ENCODE measurements around the gene DYRK1A. TPM values are rescaled to one million over a fixed set of nuclear protein-coding genes. Genes with fewer than 3 reads are reported as not detected.
"Not testable (repeated sequence)": the region's sequence is repeated elsewhere in the genome, so short reads cannot be mapped to it uniquely, and the experiment has no call there.

Gene DYRK1A
- total RNA-seq (100 to 1,000 TPM; 113 to 149 (median 115) TPM), total RNA-seq (145 to 436 (median 349) reads per million in 29 experiments)
- total RNA-seq (2013): 139 TPM

- Histone ChIP-seq H3K4me3 (ENCODE audit: control insufficient read depth in 1 of 2, extremely low read depth in 1 of 2, low read length in 1 of 2) (peak within 1 kb of the TSS; percentile 77 to 78), H3K27ac (ENCODE audit: low read length) (peak within 1 kb of the TSS; percentile 93), H3K9me3 (no peaks in the 10 kb centered on the region), H3K4me1 (ENCODE audit: control insufficient read depth in 1 of 2, extremely low read depth in 1 of 2, insufficient read depth in 2 of 2, low read length in 2 of 2) (peaks cover 13 to 34% of the 10 kb centered on the region in 2 experiments), H3K36me3 (ENCODE audit: control insufficient read depth in 2 of 2, extremely low read depth in 1 of 2, insufficient read depth in 1 of 2, low read length in 1 of 2) (no peaks in the 10 kb centered on the region), H3K27me3 (replicated peaks in 1 of 2; ENCODE audit: control insufficient read depth in 2 of 2, extremely low read depth in 1 of 2, insufficient read depth in 2 of 2, low read length in 1 of 2) (no peaks in the 10 kb centered on the region)
- Mint-ChIP-seq H3K4me3 (peak within 1 kb of the TSS; percentile 97 to 100 (median 98)), H3K27ac (peak within 1 kb of the TSS; percentile 99 to 100), H3K36me3 (no peaks in the 10 kb centered on the region), H3K4me1 (peaks cover 42 to 49% (median 46%) of the 10 kb centered on the region in 3 donors), H3K9me3 (no peaks in the 10 kb centered on the region), H3K27me3 (no peaks in the 10 kb centered on the region)
- DNase-seq (peak; percentile 95 to 100 (median 98)), ATAC-seq (replicated peaks in 1 of 4) (peak; percentile 83 to 86 (median 85))
- ChIA-PET POLR2A (interaction anchor here in 1 of 2 donors (0.6 to 1.0 kb wide), 7 partner anchors 44 to 1193 kb away, joined by 3 to 10 read pairs (median 4); partner anchors contain the start of gene VPS26C), CTCF (interaction anchor here in 1 of 2 donors (1.6 to 2.1 kb wide), 2 partner anchors 98 to 197 kb away, joined by 5 to 6 read pairs; no protein-coding TSS in a partner anchor)
- WGBS (ENCODE audit: insufficient coverage): under 1% methylated on average over 71 of the region's 92 CpGs
These were observed at the start of gene DYRK1A for GRCh38 chr21:37366482-37367316. DYRK1A (plus strand) TSS chr21:37366773; CDS start chr21:37420375, 53,602 bp downstream.

GRCh38 chr21:37319551-37319950 lies 47.0 kb upstream of the DYRK1A start:
- Histone ChIP-seq H3K9me3 (no peaks in the 10 kb centered on the region), H3K36me3 (ENCODE audit: control insufficient read depth in 2 of 2, extremely low read depth in 1 of 2, insufficient read depth in 1 of 2, low read length in 1 of 2) (no peaks in the 10 kb centered on the region), H3K4me1 (ENCODE audit: control insufficient read depth in 1 of 2, extremely low read depth in 1 of 2, insufficient read depth in 2 of 2, low read length in 2 of 2) (no peaks in the 10 kb centered on the region), H3K27me3 (replicated peaks in 1 of 2; ENCODE audit: control insufficient read depth in 2 of 2, extremely low read depth in 1 of 2, insufficient read depth in 2 of 2, low read length in 1 of 2) (no peaks in the 10 kb centered on the region), H3K4me3 (ENCODE audit: control insufficient read depth in 1 of 2, extremely low read depth in 1 of 2, low read length in 1 of 2) (no peak overlapping the region), H3K27ac (ENCODE audit: low read length) (no peak overlapping the region)
- Mint-ChIP-seq H3K27me3 (peaks cover 0 to 4% of the 10 kb centered on the region in 2 donors), H3K4me1 (no peaks in the 10 kb centered on the region), H3K9me3 (peaks cover 4 to 12% (median 10%) of the 10 kb centered on the region in 3 donors), H3K27ac (no peak overlapping the region), H3K36me3 (no peaks in the 10 kb centered on the region), H3K4me3 (no peak overlapping the region)
- ChIA-PET POLR2A (no interaction called here), CTCF (interaction anchor here in 1 of 2 donors (0.6 kb wide), 1 partner anchor 34 kb away, joined by 4 read pairs; no protein-coding TSS in a partner anchor)
- no peak for DNase-seq
- ATAC-seq (replicated peaks in 1 of 4): no peak
- WGBS (ENCODE audit: insufficient coverage): no CpG with 5 or more reads among the region's 2 CpGs

GRCh38 chr21:37322084-37322483 lies 44.5 kb upstream of the DYRK1A start:
- Mint-ChIP-seq H3K9me3 (peaks cover 1 to 10% (median 8%) of the 10 kb centered on the region in 3 donors), H3K36me3 (no peaks in the 10 kb centered on the region), H3K4me1 (no peaks in the 10 kb centered on the region), H3K4me3 (no peak overlapping the region), H3K27me3 (peaks cover 0 to under 1% of the 10 kb centered on the region in 2 donors), H3K27ac (no peak overlapping the region)
- whole genome bisulfite sequencing (ENCODE audit: insufficient coverage): no CpG with 5 or more reads among the region's 5 CpGs
- Histone ChIP-seq H3K4me3 (ENCODE audit: control insufficient read depth in 1 of 2, extremely low read depth in 1 of 2, low read length in 1 of 2) (no peak overlapping the region), H3K27ac (ENCODE audit: low read length) (no peak overlapping the region), H3K4me1 (ENCODE audit: control insufficient read depth in 1 of 2, extremely low read depth in 1 of 2, insufficient read depth in 2 of 2, low read length in 2 of 2) (no peaks in the 10 kb centered on the region), H3K9me3 (no peaks in the 10 kb centered on the region), H3K27me3 (replicated peaks in 1 of 2; ENCODE audit: control insufficient read depth in 2 of 2, extremely low read depth in 1 of 2, insufficient read depth in 2 of 2, low read length in 1 of 2) (no peaks in the 10 kb centered on the region), H3K36me3 (ENCODE audit: control insufficient read depth in 2 of 2, extremely low read depth in 1 of 2, insufficient read depth in 1 of 2, low read length in 1 of 2) (no peaks in the 10 kb centered on the region)
- ChIA-PET CTCF (no interaction called here), POLR2A (no interaction called here)
- ATAC-seq (replicated peaks in 1 of 4) (no peak), DNase-seq (no peak)

- CTCF ChIA-PET: no interaction called here
- ATAC-seq (replicated peaks in 1 of 4): no peak
These were observed 42.0 kb upstream of the DYRK1A start for GRCh38 chr21:37324558-37324957.

GRCh38 chr21:37328147-37328546 lies 38.4 kb upstream of the DYRK1A start:
- POLR2A ChIA-PET: interaction anchor here in 1 of 2 donors (0.6 kb wide), 1 partner anchor 43 kb away, joined by 4 read pairs; no protein-coding TSS in a partner anchor
- H3K27ac Mint-ChIP-seq; ATAC-seq (replicated peaks in 1 of 4): not testable (repeated sequence)

More at GRCh38 chr21:37324558-37324957, 42.0 kb upstream of the DYRK1A start:
- no peaks in the 10 kb centered on the region for H3K4me1 Mint-ChIP-seq
- POLR2A ChIA-PET: no interaction called here
- no peak overlapping the region for H3K27ac ChIP-seq (ENCODE audit: low read length)
- no peaks in the 10 kb centered on the region for H3K27me3 ChIP-seq (replicated peaks in 1 of 2; ENCODE audit: control insufficient read depth in 2 of 2, extremely low read depth in 1 of 2, insufficient read depth in 2 of 2, low read length in 1 of 2)
- WGBS (ENCODE audit: insufficient coverage): 60% methylated on average over 1 of the region's 2 CpGs
- H3K36me3 Mint-ChIP-seq: no peaks in the 10 kb centered on the region
- H3K9me3 ChIP-seq: no peaks in the 10 kb centered on the region
- DNase-seq: no peak
- peaks cover 0 to 8% (median 6%) of the 10 kb centered on the region in 3 donors for H3K9me3 Mint-ChIP-seq
- no peaks in the 10 kb centered on the region for H3K4me1 ChIP-seq (ENCODE audit: control insufficient read depth in 1 of 2, extremely low read depth in 1 of 2, insufficient read depth in 2 of 2, low read length in 2 of 2)
- no peak overlapping the region for H3K4me3 Mint-ChIP-seq
- H3K36me3 ChIP-seq (ENCODE audit: control insufficient read depth in 2 of 2, extremely low read depth in 1 of 2, insufficient read depth in 1 of 2, low read length in 1 of 2): no peaks in the 10 kb centered on the region
- no peak overlapping the region for H3K27ac Mint-ChIP-seq
- no peaks in the 10 kb centered on the region for H3K27me3 Mint-ChIP-seq
- no peak overlapping the region for H3K4me3 ChIP-seq (ENCODE audit: control insufficient read depth in 1 of 2, extremely low read depth in 1 of 2, low read length in 1 of 2)

GRCh38 chr21:37331411-37331810 lies 35.2 kb upstream of the DYRK1A start:
- Mint-ChIP-seq H3K4me3 (no peak overlapping the region), H3K4me1 (no peaks in the 10 kb centered on the region), H3K9me3 (no peaks in the 10 kb centered on the region), H3K36me3 (no peaks in the 10 kb centered on the region), H3K27ac (no peak overlapping the region), H3K27me3 (no peaks in the 10 kb centered on the region)
- WGBS (ENCODE audit: insufficient coverage): 80% methylated on average over 1 of the region's 4 CpGs
- Histone ChIP-seq H3K27ac (ENCODE audit: low read length) (no peak overlapping the region), H3K9me3 (no peaks in the 10 kb centered on the region), H3K4me1 (ENCODE audit: control insufficient read depth in 1 of 2, extremely low read depth in 1 of 2, insufficient read depth in 2 of 2, low read length in 2 of 2) (no peaks in the 10 kb centered on the region), H3K4me3 (ENCODE audit: control insufficient read depth in 1 of 2, extremely low read depth in 1 of 2, low read length in 1 of 2) (no peak overlapping the region), H3K27me3 (replicated peaks in 1 of 2; ENCODE audit: control insufficient read depth in 2 of 2, extremely low read depth in 1 of 2, insufficient read depth in 2 of 2, low read length in 1 of 2) (no peaks in the 10 kb centered on the region), H3K36me3 (ENCODE audit: control insufficient read depth in 2 of 2, extremely low read depth in 1 of 2, insufficient read depth in 1 of 2, low read length in 1 of 2) (no peaks in the 10 kb centered on the region)
- POLR2A ChIA-PET: interaction anchor here in 1 of 2 donors (1.1 kb wide), 1 partner anchor 51 kb away, joined by 10 read pairs; no protein-coding TSS in a partner anchor
- CTCF ChIA-PET: interaction anchor here in 1 of 2 donors (0.6 kb wide), 1 partner anchor 792 kb away, joined by 7 read pairs; no protein-coding TSS in a partner anchor
- DNase-seq (no peak), ATAC-seq (replicated peaks in 1 of 4) (no peak)

More at GRCh38 chr21:37328147-37328546, 38.4 kb upstream of the DYRK1A start:
- not testable (repeated sequence) for H3K27ac ChIP-seq (ENCODE audit: low read length); DNase-seq; H3K9me3 Mint-ChIP-seq; H3K4me1 ChIP-seq (ENCODE audit: control insufficient read depth in 1 of 2, extremely low read depth in 1 of 2, insufficient read depth in 2 of 2, low read length in 2 of 2); H3K4me3 Mint-ChIP-seq; H3K36me3 ChIP-seq (ENCODE audit: control insufficient read depth in 2 of 2, extremely low read depth in 1 of 2, insufficient read depth in 1 of 2, low read length in 1 of 2); H3K27me3 ChIP-seq (replicated peaks in 1 of 2; ENCODE audit: control insufficient read depth in 2 of 2, extremely low read depth in 1 of 2, insufficient read depth in 2 of 2, low read length in 1 of 2); H3K4me3 ChIP-seq (ENCODE audit: control insufficient read depth in 1 of 2, extremely low read depth in 1 of 2, low read length in 1 of 2); H3K36me3 Mint-ChIP-seq; H3K27me3 Mint-ChIP-seq; H3K4me1 Mint-ChIP-seq; H3K9me3 ChIP-seq
- no CpG with 5 or more reads among the region's 7 CpGs for WGBS (ENCODE audit: insufficient coverage)
- CTCF ChIA-PET: interaction anchor here in 1 of 2 donors (1.0 kb wide), 1 partner anchor 28 kb away, joined by 5 read pairs; no protein-coding TSS in a partner anchor
